ENCODE measurements around the gene SH3PXD2A.

SH3PXD2A gene

GRCh38 chr10:103852189-103852711 is 3.1 kb downstream of the SH3PXD2A start:
- Histone ChIP-seq H2BK5ac (ENCODE audit: low read depth, low read length, poor library complexity) (no peak overlapping the region), H3K18ac (ENCODE audit: low read length) (no peak overlapping the region), H3K14ac (ENCODE audit: low read length) (no peak overlapping the region), H4K12ac (ENCODE audit: low read depth, low read length) (no peak overlapping the region), H3K4me1 (ENCODE audit: control insufficient read depth in 1 of 2, insufficient read depth in 2 of 2, low read length in 2 of 2) (peaks cover 5 to 11% of the 10 kb centered on the region in 2 experiments), H4K8ac (ENCODE audit: low read depth, low read length) (no peak overlapping the region), H3K27me3 (ENCODE audit: insufficient read depth, low read length) (no peaks in the 10 kb centered on the region), H2BK120ac (ENCODE audit: insufficient read depth, low read length, poor library complexity) (no peak overlapping the region), H2BK12ac (ENCODE audit: low read length) (no peak overlapping the region), H3K4me2 (ENCODE audit: low read length) (no peak overlapping the region), H2AK5ac (ENCODE audit: low read length) (no peak overlapping the region), H3K79me1 (ENCODE audit: low read length) (peaks cover 2% of the 10 kb centered on the region), H3K4me3 (ENCODE audit: low read depth, low read length) (no peak overlapping the region), H3K9ac (ENCODE audit: low read length) (no peak overlapping the region), H3K36me3 (ENCODE audit: control insufficient read depth in 1 of 2, insufficient read depth in 2 of 2, low read length in 2 of 2) (no peaks in the 10 kb centered on the region), H3K79me2 (ENCODE audit: control insufficient read depth, insufficient read depth, low read length, poor library complexity) (peaks cover 2% of the 10 kb centered on the region), H3K27ac (ENCODE audit: low read depth, low read length) (no peak overlapping the region), H3K4ac (ENCODE audit: low read depth, low read length) (no peak overlapping the region), H4K91ac (ENCODE audit: low read depth, low read length) (no peak overlapping the region), H2AFZ (ENCODE audit: insufficient read depth, low read length, poor library complexity) (no peak overlapping the region), H3K9me3 (ENCODE audit: insufficient read depth, low read depth, low read length) (no peaks in the 10 kb centered on the region), H3K23ac (ENCODE audit: low read length) (no peak overlapping the region)
- WGBS (ENCODE audit: extremely low coverage, insufficient coverage, insufficient read length), result no CpG with 5 or more reads among the region's 11 CpGs
- no peak for DNase-seq

GRCh38 chr10:103851261-103851660 is 4.1 kb downstream of the SH3PXD2A start:
- no peak overlapping the region for H3K27ac ChIP-seq (ENCODE audit: low read depth, low read length)
- H4K8ac ChIP-seq (ENCODE audit: low read depth, low read length), result no peak overlapping the region
- H3K79me2 ChIP-seq (ENCODE audit: control insufficient read depth, insufficient read depth, low read length, poor library complexity), result peaks cover 2% of the 10 kb centered on the region
- H3K18ac ChIP-seq (ENCODE audit: low read length), result no peak overlapping the region
- H3K4me1 ChIP-seq (ENCODE audit: control insufficient read depth in 1 of 2, insufficient read depth in 2 of 2, low read length in 2 of 2), result peaks cover 5 to 11% of the 10 kb centered on the region in 2 experiments
- no peak overlapping the region for H4K12ac ChIP-seq (ENCODE audit: low read depth, low read length)
- H3K23ac ChIP-seq (ENCODE audit: low read length), result no peak overlapping the region
- no peak overlapping the region for H2BK12ac ChIP-seq (ENCODE audit: low read length)
- no peak overlapping the region for H2BK120ac ChIP-seq (ENCODE audit: insufficient read depth, low read length, poor library complexity)
- H3K4ac ChIP-seq (ENCODE audit: low read depth, low read length), result no peak overlapping the region
- no peak overlapping the region for H2BK5ac ChIP-seq (ENCODE audit: low read depth, low read length, poor library complexity)
- no peaks in the 10 kb centered on the region for H3K9me3 ChIP-seq (ENCODE audit: insufficient read depth, low read depth, low read length)
- no peaks in the 10 kb centered on the region for H3K36me3 ChIP-seq (ENCODE audit: control insufficient read depth in 1 of 2, insufficient read depth in 2 of 2, low read length in 2 of 2)
- no peak overlapping the region for H3K14ac ChIP-seq (ENCODE audit: low read length)
- H3K27me3 ChIP-seq (ENCODE audit: insufficient read depth, low read length), result no peaks in the 10 kb centered on the region
- no peak overlapping the region for H3K4me2 ChIP-seq (ENCODE audit: low read length)
- peaks cover 2% of the 10 kb centered on the region for H3K79me1 ChIP-seq (ENCODE audit: low read length)
- no peak overlapping the region for H3K4me3 ChIP-seq (ENCODE audit: low read depth, low read length)
- H2AFZ ChIP-seq (ENCODE audit: insufficient read depth, low read length, poor library complexity), result no peak overlapping the region
- no CpG with 5 or more reads among the region's 4 CpGs for WGBS (ENCODE audit: extremely low coverage, insufficient coverage, insufficient read length)
- no peak overlapping the region for H3K9ac ChIP-seq (ENCODE audit: low read length)
- no peak overlapping the region for H4K91ac ChIP-seq (ENCODE audit: low read depth, low read length)
- no peak overlapping the region for H2AK5ac ChIP-seq (ENCODE audit: low read length)
- DNase-seq, result no peak

GRCh38 chr10:103850572-103850895 is 4.8 kb downstream of the SH3PXD2A start:
- H3K4me2 ChIP-seq (ENCODE audit: low read length), result no peak overlapping the region
- H3K9ac ChIP-seq (ENCODE audit: low read length), result no peak overlapping the region
- no peak overlapping the region for H3K4me3 ChIP-seq (ENCODE audit: low read depth, low read length)
- H2BK120ac ChIP-seq (ENCODE audit: insufficient read depth, low read length, poor library complexity), result no peak overlapping the region
- H3K79me1 ChIP-seq (ENCODE audit: low read length), result peaks cover 2% of the 10 kb centered on the region
- no peak for DNase-seq
- no peak overlapping the region for H4K12ac ChIP-seq (ENCODE audit: low read depth, low read length)
- no peak overlapping the region for H3K4ac ChIP-seq (ENCODE audit: low read depth, low read length)
- no peak overlapping the region for H4K8ac ChIP-seq (ENCODE audit: low read depth, low read length)
- H4K91ac ChIP-seq (ENCODE audit: low read depth, low read length), result no peak overlapping the region
- no peak overlapping the region for H2AFZ ChIP-seq (ENCODE audit: insufficient read depth, low read length, poor library complexity)
- H3K27ac ChIP-seq (ENCODE audit: low read depth, low read length), result no peak overlapping the region
- H2AK5ac ChIP-seq (ENCODE audit: low read length), result no peak overlapping the region
- no peaks in the 10 kb centered on the region for H3K79me2 ChIP-seq (ENCODE audit: control insufficient read depth, insufficient read depth, low read length, poor library complexity)
- H3K36me3 ChIP-seq (ENCODE audit: control insufficient read depth in 1 of 2, insufficient read depth in 2 of 2, low read length in 2 of 2), result no peaks in the 10 kb centered on the region
- H3K27me3 ChIP-seq (ENCODE audit: insufficient read depth, low read length), result no peaks in the 10 kb centered on the region
- peaks cover 5 to 9% of the 10 kb centered on the region in 2 experiments for H3K4me1 ChIP-seq (ENCODE audit: control insufficient read depth in 1 of 2, insufficient read depth in 2 of 2, low read length in 2 of 2)
- H2BK12ac ChIP-seq (ENCODE audit: low read length), result no peak overlapping the region
- H3K23ac ChIP-seq (ENCODE audit: low read length), result no peak overlapping the region
- H3K14ac ChIP-seq (ENCODE audit: low read length), result no peak overlapping the region
- H3K18ac ChIP-seq (ENCODE audit: low read length), result no peak overlapping the region
- H2BK5ac ChIP-seq (ENCODE audit: low read depth, low read length, poor library complexity), result no peak overlapping the region
- WGBS (ENCODE audit: extremely low coverage, insufficient coverage, insufficient read length), result no CpG with 5 or more reads among the region's 3 CpGs
- no peaks in the 10 kb centered on the region for H3K9me3 ChIP-seq (ENCODE audit: insufficient read depth, low read depth, low read length)

DNA sequence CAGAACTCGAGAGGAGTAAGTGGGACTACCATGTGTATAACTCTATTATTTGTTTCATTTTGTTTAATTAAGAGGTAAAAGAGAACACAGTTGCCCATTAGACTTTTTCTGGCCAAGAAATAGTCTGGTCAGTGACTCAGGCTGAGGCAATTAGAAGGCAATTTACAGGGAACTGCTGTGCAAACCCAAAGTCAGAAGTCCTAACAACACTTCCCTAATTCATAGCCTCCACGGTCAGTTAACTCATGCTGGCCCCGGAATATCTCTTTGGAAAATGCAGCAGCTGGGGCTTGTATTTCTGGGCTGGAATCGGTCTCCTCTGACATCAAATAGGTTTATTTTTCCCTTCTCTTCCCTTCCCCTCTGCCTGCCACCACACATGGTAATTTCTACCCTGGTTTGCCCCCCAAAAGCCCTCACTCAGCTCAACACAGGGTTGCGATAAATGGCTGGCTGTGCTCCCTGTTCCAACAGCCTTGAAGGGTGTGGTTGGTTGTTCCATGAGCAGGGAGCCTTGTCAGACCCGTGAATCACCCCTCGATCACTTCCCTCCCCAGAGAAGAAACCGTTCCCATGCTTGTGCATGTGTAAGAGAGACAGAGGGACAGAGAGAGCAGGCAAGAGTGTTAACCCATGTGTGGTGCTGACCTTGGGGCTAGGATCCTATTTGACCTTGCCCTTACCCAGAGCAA is 5.3 kb downstream of the SH3PXD2A start:
- no peaks in the 10 kb centered on the region for H3K27me3 ChIP-seq (ENCODE audit: insufficient read depth, low read length)
- no peaks in the 10 kb centered on the region for H3K9me3 ChIP-seq (ENCODE audit: insufficient read depth, low read depth, low read length)
- H3K4me2 ChIP-seq (ENCODE audit: low read length), result no peak overlapping the region
- no peak overlapping the region for H2BK5ac ChIP-seq (ENCODE audit: low read depth, low read length, poor library complexity)
- no peak for DNase-seq
- no peak overlapping the region for H3K27ac ChIP-seq (ENCODE audit: low read depth, low read length)
- no peak overlapping the region for H3K18ac ChIP-seq (ENCODE audit: low read length)
- peaks cover under 1% of the 10 kb centered on the region for H3K79me1 ChIP-seq (ENCODE audit: low read length)
- H4K91ac ChIP-seq (ENCODE audit: low read depth, low read length), result no peak overlapping the region
- H2AK5ac ChIP-seq (ENCODE audit: low read length), result no peak overlapping the region
- H3K4ac ChIP-seq (ENCODE audit: low read depth, low read length), result no peak overlapping the region
- WGBS (ENCODE audit: extremely low coverage, insufficient coverage, insufficient read length), result no CpG with 5 or more reads among the region's 8 CpGs
- no peak overlapping the region for H2BK12ac ChIP-seq (ENCODE audit: low read length)
- no peak overlapping the region for H3K23ac ChIP-seq (ENCODE audit: low read length)
- H3K4me3 ChIP-seq (ENCODE audit: low read depth, low read length), result no peak overlapping the region
- H4K8ac ChIP-seq (ENCODE audit: low read depth, low read length), result no peak overlapping the region
- no peak overlapping the region for H3K14ac ChIP-seq (ENCODE audit: low read length)
- H3K4me1 ChIP-seq (ENCODE audit: control insufficient read depth in 1 of 2, insufficient read depth in 2 of 2, low read length in 2 of 2), result peaks cover 5 to 8% of the 10 kb centered on the region in 2 experiments
- no peaks in the 10 kb centered on the region for H3K79me2 ChIP-seq (ENCODE audit: control insufficient read depth, insufficient read depth, low read length, poor library complexity)
- H4K12ac ChIP-seq (ENCODE audit: low read depth, low read length), result no peak overlapping the region
- no peak overlapping the region for H2BK120ac ChIP-seq (ENCODE audit: insufficient read depth, low read length, poor library complexity)
- no peak overlapping the region for H3K9ac ChIP-seq (ENCODE audit: low read length)
- H2AFZ ChIP-seq (ENCODE audit: insufficient read depth, low read length, poor library complexity), result no peak overlapping the region
- no peaks in the 10 kb centered on the region for H3K36me3 ChIP-seq (ENCODE audit: control insufficient read depth in 1 of 2, insufficient read depth in 2 of 2, low read length in 2 of 2)

Measured in trophoblast cell (in vitro differentiated cells and primary cell).